GM13977 (cell line): ENCODE data around the gene APBA1.

Source experiments
- DNase-seq: peaks from one replicate; pipeline ENCODE4 v3.0.0; 2012; ENCODE audit warnings: low spot score
- in situ Hi-C: fragments of 300-500 bp; cut with MboI; formaldehyde crosslinking; loops from one replicate; pipeline ENCODE4 v1.12.0; 2022; ENCODE audit warnings: low sequenced_read_pairs, low pct_unique_long_range_greater_than_20kb, mixed read lengths, inconsistent platforms; ENCODE audit not compliant: unreplicated experiment
- TF ChIP-seq, protein P1 (sequence below): IDR thresholded peaks from 2 replicates; pipeline ENCODE4 v1.5.1; 2012; ENCODE audit warnings: mild to moderate bottlenecking, control low read depth; ENCODE audit not compliant: insufficient read depth; ENCODE audit errors: extremely low read depth, missing control alignments

Gene APBA1

GRCh38 chr9:69519470-69520240 lies 152.5 kb downstream of the APBA1 start:
- no peak for DNase-seq
- in situ Hi-C loops: no loop called here
- TF ChIP-seq, protein P1, sequence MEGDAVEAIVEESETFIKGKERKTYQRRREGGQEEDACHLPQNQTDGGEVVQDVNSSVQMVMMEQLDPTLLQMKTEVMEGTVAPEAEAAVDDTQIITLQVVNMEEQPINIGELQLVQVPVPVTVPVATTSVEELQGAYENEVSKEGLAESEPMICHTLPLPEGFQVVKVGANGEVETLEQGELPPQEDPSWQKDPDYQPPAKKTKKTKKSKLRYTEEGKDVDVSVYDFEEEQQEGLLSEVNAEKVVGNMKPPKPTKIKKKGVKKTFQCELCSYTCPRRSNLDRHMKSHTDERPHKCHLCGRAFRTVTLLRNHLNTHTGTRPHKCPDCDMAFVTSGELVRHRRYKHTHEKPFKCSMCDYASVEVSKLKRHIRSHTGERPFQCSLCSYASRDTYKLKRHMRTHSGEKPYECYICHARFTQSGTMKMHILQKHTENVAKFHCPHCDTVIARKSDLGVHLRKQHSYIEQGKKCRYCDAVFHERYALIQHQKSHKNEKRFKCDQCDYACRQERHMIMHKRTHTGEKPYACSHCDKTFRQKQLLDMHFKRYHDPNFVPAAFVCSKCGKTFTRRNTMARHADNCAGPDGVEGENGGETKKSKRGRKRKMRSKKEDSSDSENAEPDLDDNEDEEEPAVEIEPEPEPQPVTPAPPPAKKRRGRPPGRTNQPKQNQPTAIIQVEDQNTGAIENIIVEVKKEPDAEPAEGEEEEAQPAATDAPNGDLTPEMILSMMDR: no peak

DNA sequence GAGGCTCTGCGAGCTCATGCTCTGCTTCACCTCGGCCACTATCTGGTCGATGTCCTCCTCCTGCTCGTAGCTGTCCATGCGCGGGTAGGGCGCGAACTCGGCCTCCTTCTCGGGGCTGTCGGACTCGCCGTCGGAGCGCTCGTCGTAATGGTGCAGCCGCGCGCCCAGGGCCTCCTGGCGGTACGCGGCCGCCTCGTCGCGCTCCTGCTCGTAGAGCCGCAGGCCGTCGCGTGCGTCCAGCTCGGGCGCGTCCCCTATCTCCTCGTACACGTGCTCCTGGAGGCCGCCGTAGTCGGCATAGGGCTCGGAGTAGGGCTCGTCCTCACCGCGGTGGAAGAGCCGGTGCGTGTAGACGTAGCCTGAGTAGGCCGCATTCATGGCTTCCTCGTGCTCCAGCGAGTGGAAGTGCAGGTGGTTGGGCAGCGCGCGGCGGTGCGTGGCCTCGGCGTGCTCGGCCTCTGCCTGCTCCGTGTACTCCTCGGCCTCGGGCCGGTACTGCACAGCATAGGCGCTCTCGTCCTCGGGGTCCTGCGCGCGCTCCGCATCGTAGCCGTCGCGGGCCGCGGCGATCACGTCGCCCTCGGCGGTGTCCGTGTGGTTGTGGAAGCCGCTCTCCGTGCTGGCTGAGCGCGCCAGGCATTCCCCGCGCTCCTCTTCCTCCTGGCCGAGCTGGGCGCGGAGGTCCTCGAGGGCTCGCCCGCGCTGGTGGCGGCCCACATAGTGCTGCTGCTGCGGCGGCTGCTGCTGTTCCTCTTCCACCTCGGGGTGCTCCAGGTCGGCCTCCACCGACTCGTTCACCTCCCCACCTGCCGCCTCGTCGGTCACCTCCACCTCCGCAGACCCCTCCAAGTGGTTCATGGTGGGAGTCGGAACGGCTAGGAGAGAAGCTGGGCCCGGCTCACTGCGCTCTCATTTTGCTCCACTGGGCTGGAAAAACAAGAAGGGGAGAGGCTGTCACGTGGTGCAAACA lies 155.5 kb downstream of the APBA1 start:
- TF ChIP-seq, protein P1: no peak
- in situ Hi-C loops: no loop called here

DNA sequence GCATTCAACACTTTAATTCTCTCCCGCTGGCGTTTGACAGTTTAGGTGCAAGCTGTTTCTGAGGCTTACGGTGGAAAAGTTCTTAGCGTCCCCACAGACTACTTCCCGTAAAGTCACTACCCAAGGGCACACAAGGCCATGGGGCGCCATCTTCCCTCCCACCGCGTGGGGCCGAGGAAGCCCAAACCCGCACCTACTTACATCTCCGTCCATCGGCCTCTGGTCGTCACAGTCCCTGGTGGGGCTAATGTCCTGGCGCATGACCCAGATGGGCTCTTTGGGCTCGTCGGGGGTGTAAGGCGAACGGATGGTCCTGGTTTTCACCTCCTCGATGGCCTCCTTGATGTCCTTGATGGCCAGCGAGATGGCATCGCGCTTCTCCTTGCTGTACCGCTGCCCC lies 156.4 kb downstream of the APBA1 start:
- TF ChIP-seq, protein P1: no peak
- in situ Hi-C loops: no loop called here
- DNase-seq: no peak

More for the DNA sequence above, 155.5 kb downstream of the APBA1 start:
- no peak for DNase-seq

GRCh38 chr9:69513141-69513820 lies 158.9 kb downstream of the APBA1 start:
- DNase-seq: no peak
- in situ Hi-C loops: no loop called here
- TF ChIP-seq, protein P1: no peak

- DNase-seq: no peak
- in situ Hi-C loops: no loop called here
- TF ChIP-seq, protein P1: no peak
Measured at GRCh38 chr9:69504058-69504457, 168.1 kb downstream of the APBA1 start.

DNA sequence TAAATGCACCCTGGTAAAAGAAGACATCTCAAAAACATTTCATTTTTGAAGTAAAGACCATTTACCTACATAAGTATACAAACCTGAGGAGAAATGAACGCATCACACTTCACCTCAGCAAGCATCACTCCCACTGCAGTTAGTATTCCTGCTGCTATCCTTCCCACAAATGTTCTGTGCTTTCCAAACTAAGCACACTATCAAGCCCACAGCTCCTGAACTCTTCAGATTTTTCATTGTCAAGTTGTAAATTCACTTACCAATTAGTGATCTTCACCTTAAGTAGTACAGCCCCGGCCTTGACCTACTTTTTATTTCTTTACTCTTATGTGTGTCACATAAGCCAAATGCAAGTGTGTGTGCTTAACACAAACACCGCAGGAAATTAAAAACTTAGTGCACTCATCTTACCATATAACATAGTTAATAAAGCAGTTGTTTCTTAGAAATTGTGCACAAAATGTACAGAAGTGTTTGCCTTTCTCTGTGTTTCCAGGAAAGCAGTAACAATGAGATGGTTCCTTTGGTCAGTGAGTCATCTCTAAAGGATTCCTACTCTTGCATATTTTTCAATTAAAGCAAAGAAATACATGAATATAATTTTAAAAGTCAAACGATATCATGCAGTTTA lies 169.4 kb downstream of the APBA1 start:
- TF ChIP-seq, protein P1: no peak
- no peak for DNase-seq
- in situ Hi-C loops: no loop called here
